Caco-2 (cell line): Measurements from ENCODE around the gene SLC38A8. TPM values are rescaled to one million over a fixed set of nuclear protein-coding genes. Genes with fewer than 3 reads are reported as not detected.

Source experiments
- BruUV-seq: library from RNA; stranded (reverse); fragments of 400-500 nt; replicated peaks from 2 replicates; lab custom pipeline; 2021; lab: Mats Ljungman, UMichigan
- CTCF ChIA-PET: fragments of 300-600 bp; sonication (Branson Sonifier 250); formaldehyde crosslinking; loops from one replicate; lab custom pipeline; 2022; ENCODE audit warnings: antibody characterized with exemption; lab: Charles Lee
- POLR2A ChIA-PET: fragments of 300-600 bp; sonication (Branson Sonifier 250); formaldehyde crosslinking; loops from one replicate; lab custom pipeline; 2022; ENCODE audit warnings: antibody characterized with exemption; lab: Charles Lee
- DNase-seq, 2 experiments: peaks; one replicate each; pipeline versions ENCODE4 v3.0.0 to v3.0.0-alpha.2; 2020 to 2022
- H3K27me3 ChIP-seq: replicated peaks from 2 replicates; pipeline ENCODE4 v1.6.0; 2011; ENCODE audit warnings: low read length; ENCODE audit not compliant: control insufficient read depth, insufficient read depth
- H3K36me3 ChIP-seq: 2 replicates; pipeline ENCODE4 v1.5.1; 2011; ENCODE audit warnings: low read length; ENCODE audit not compliant: control insufficient read depth, insufficient read depth
- H3K4me1 ChIP-seq: fragments of 250-450 bp; sonication (Bioruptor Pico); 2 replicates; pipeline ENCODE4 v1.5.1; 2020; ENCODE audit warnings: mild to moderate bottlenecking
- H3K4me3 ChIP-seq: 2 replicates; pipeline ENCODE4 v1.5.1; 2011; ENCODE audit warnings: low read depth, mild to moderate bottlenecking, control low read depth, low read length
- H3K9me3 ChIP-seq: fragments of 250-450 bp; sonication (Bioruptor Pico); 2 replicates; pipeline ENCODE4 v1.5.1; 2020; ENCODE audit warnings: mild to moderate bottlenecking, moderate library complexity
- H3K27ac Mint-ChIP-seq: one replicate; pipeline ENCODE4 v1.8.0; 2022; ENCODE audit warnings: mixed read lengths; ENCODE audit not compliant: unreplicated experiment
- H3K27me3 Mint-ChIP-seq: one replicate; pipeline ENCODE4 v1.8.0; 2022; ENCODE audit warnings: mixed read lengths; ENCODE audit not compliant: insufficient read depth, unreplicated experiment
- H3K36me3 Mint-ChIP-seq: one replicate; pipeline ENCODE4 v1.8.0; 2022; ENCODE audit warnings: mild to moderate bottlenecking, mixed read lengths; ENCODE audit not compliant: insufficient read depth, unreplicated experiment
- H3K4me1 Mint-ChIP-seq: one replicate; pipeline ENCODE4 v1.8.0; 2022; ENCODE audit warnings: low read depth, mixed read lengths; ENCODE audit not compliant: unreplicated experiment
- H3K4me3 Mint-ChIP-seq: one replicate; pipeline ENCODE4 v1.8.0; 2022; ENCODE audit warnings: mild to moderate bottlenecking, moderate library complexity, mixed read lengths; ENCODE audit not compliant: unreplicated experiment
- H3K9me3 Mint-ChIP-seq: one replicate; pipeline ENCODE4 v1.8.0; 2022; ENCODE audit warnings: mixed read lengths; ENCODE audit not compliant: unreplicated experiment
- intact Hi-C: fragments of 100-400 bp; cut with micrococcal nuclease; formaldehyde crosslinking; loops from one replicate; pipeline ENCODE4 v1.10.0; 2022; ENCODE audit not compliant: unreplicated experiment
- total RNA-seq: library from RNA; stranded (reverse); gene quantifications from 2 replicates; pipeline ENCODE4 v1.2.3, GENCODE V29; 2022
- TF ChIP-seq, protein P1 (sequence below), 2 experiments: fragments of 200-600 bp in 1 of 2; IDR thresholded peaks; 1 replicate in 1 of 2; 2 replicates in 1 of 2; pipeline versions ENCODE4 v1.5.1 to v1.8.0; 2011 to 2022; ENCODE audit warnings: antibody characterized with exemption in 1 of 2, control low read depth in 1 of 2, inconsistent platforms in 1 of 2, low read depth in 1 of 2, low read length in 1 of 2, mild to moderate bottlenecking in 1 of 2, moderate library complexity in 1 of 2; ENCODE audit not compliant: insufficient read depth in 1 of 2, severe bottlenecking in 1 of 2, unreplicated experiment in 1 of 2

Gene SLC38A8
- total RNA-seq, 1 experiment from 2014 or later, result 0.79 TPM

DNA sequence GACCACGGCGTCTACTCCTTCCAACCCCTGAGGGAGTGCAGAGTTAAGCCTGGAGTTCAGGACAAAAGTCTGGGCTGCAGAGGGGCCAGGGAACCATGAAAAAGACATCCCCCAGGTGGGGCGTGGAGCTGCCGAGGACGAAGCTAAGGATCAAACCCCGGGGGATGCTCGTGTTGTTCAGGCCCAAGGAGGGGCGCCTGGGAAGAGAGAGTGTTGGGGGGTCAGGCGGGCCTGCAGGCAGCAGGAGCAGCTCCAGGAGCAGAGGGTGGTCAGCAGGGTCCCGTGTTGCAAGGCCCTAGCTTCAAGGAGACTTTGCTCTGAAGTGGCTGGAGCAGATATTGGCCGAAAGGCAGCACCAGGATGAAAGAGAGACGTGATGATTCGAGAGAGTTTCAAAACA, 47.9 kb downstream of the SLC38A8 start:
- H3K27me3 Mint-ChIP-seq, result peaks cover 6% of the 10 kb centered on the region
- ChIA-PET CTCF (no interaction called here), POLR2A (no interaction called here)
- no peak for DNase-seq
- H3K27ac Mint-ChIP-seq, result no peak overlapping the region
- H3K4me3 Mint-ChIP-seq, result no peak overlapping the region
- Histone ChIP-seq H3K36me3 (no peaks in the 10 kb centered on the region), H3K4me1 (no peaks in the 10 kb centered on the region), H3K4me3 (no peak overlapping the region), H3K27me3 (no peaks in the 10 kb centered on the region), H3K9me3 (0 out of 2 replicates have a peak, but pooled peaks cover 4% of the 10 kb centered on the region)
- no peaks in the 10 kb centered on the region for H3K4me1 Mint-ChIP-seq
- no peaks in the 10 kb centered on the region for H3K9me3 Mint-ChIP-seq
- intact Hi-C loops, result no loop called here
- BruUV-seq, result no TSS peak
- no peaks in the 10 kb centered on the region for H3K36me3 Mint-ChIP-seq
- TF ChIP-seq, protein P1, sequence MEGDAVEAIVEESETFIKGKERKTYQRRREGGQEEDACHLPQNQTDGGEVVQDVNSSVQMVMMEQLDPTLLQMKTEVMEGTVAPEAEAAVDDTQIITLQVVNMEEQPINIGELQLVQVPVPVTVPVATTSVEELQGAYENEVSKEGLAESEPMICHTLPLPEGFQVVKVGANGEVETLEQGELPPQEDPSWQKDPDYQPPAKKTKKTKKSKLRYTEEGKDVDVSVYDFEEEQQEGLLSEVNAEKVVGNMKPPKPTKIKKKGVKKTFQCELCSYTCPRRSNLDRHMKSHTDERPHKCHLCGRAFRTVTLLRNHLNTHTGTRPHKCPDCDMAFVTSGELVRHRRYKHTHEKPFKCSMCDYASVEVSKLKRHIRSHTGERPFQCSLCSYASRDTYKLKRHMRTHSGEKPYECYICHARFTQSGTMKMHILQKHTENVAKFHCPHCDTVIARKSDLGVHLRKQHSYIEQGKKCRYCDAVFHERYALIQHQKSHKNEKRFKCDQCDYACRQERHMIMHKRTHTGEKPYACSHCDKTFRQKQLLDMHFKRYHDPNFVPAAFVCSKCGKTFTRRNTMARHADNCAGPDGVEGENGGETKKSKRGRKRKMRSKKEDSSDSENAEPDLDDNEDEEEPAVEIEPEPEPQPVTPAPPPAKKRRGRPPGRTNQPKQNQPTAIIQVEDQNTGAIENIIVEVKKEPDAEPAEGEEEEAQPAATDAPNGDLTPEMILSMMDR (IDR thresholded peaks at IDR 0.05; ENCODE audit: insufficient read depth in 1 of 2, low read depth in 1 of 2, low read length in 1 of 2, severe bottlenecking in 1 of 2, unreplicated experiment in 1 of 2), result no peak

DNA sequence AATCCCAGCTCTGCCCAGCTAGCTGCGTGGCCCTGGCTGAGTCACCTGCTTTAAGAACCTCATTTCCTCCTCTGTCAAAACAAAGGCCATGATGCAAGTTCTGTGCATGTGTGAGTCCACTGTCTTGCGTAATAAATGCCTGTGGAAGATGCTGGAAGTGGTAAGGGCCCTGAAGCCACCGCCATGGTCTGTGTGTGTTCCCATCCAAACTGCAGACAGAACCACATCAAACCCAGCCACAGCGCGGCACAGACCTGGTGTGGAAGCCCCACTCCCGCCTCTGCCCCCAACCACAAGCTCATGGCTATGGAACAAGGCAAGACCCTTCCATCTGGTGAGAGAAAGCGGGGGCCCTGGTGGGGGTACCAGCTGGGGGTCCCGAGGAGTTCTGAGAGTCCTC, 48.5 kb downstream of the SLC38A8 start:
- ChIA-PET POLR2A (no interaction called here), CTCF (interaction anchor here (0.5 kb wide), 1 partner anchor 224 kb away, joined by 4 read pairs; no protein-coding TSS in a partner anchor)
- TF ChIP-seq, protein P1 (IDR thresholded peaks at IDR 0.05; ENCODE audit: insufficient read depth in 1 of 2, low read depth in 1 of 2, low read length in 1 of 2, severe bottlenecking in 1 of 2, unreplicated experiment in 1 of 2), result no peak
- H3K27me3 Mint-ChIP-seq, result peaks cover 12% of the 10 kb centered on the region
- Histone ChIP-seq H3K36me3 (no peaks in the 10 kb centered on the region), H3K9me3 (0 out of 2 replicates have a peak, but pooled peaks cover 4% of the 10 kb centered on the region), H3K4me3 (no peak overlapping the region), H3K27me3 (no peaks in the 10 kb centered on the region), H3K4me1 (no peaks in the 10 kb centered on the region)
- intact Hi-C loops, result no loop called here
- H3K36me3 Mint-ChIP-seq, result no peaks in the 10 kb centered on the region
- BruUV-seq, result no TSS peak
- peak overlapping the region; percentile 9 for H3K27ac Mint-ChIP-seq
- no peak overlapping the region for H3K4me3 Mint-ChIP-seq
- H3K9me3 Mint-ChIP-seq, result no peaks in the 10 kb centered on the region
- DNase-seq, result peak in 1 of 2 experiments; percentile 36
- no peaks in the 10 kb centered on the region for H3K4me1 Mint-ChIP-seq

DNA sequence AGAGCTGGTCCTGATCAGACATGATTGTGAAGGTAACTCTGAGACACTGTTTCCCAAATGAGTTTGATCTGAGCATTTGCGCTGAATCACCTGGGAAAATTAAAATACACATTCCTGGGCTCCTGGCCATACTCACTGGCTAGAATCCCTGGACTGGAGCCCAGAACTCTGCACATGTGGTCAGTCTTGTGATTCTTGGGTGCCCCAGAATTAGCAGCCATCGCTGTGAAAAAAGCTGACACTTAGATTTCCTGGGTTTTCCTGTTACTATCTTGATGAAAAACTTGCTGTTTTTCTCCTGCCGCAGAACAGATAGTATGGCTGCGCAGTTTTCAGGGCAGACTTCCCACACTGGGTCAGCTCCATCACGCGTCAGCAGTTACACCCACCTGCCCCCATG, 50.0 kb downstream of the SLC38A8 start:
- H3K4me3 ChIP-seq, result no peak overlapping the region
- ChIA-PET POLR2A (no interaction called here), CTCF (no interaction called here)
- 0 out of 2 replicates have a peak, but pooled peaks cover 4% of the 10 kb centered on the region for H3K9me3 ChIP-seq
- BruUV-seq, result no TSS peak
- DNase-seq, result no peak
- no peaks in the 10 kb centered on the region for H3K4me1 Mint-ChIP-seq
- H3K36me3 Mint-ChIP-seq, result no peaks in the 10 kb centered on the region
- H3K4me3 Mint-ChIP-seq, result no peak overlapping the region
- TF ChIP-seq, protein P1 (IDR thresholded peaks at IDR 0.05; ENCODE audit: insufficient read depth in 1 of 2, low read depth in 1 of 2, low read length in 1 of 2, severe bottlenecking in 1 of 2, unreplicated experiment in 1 of 2), result no peak
- no peaks in the 10 kb centered on the region for H3K4me1 ChIP-seq
- H3K27me3 ChIP-seq, result no peaks in the 10 kb centered on the region
- intact Hi-C loops, result no loop called here
- no peak overlapping the region for H3K27ac Mint-ChIP-seq
- no peaks in the 10 kb centered on the region for H3K36me3 ChIP-seq
- H3K9me3 Mint-ChIP-seq, result no peaks in the 10 kb centered on the region
- H3K27me3 Mint-ChIP-seq, result peaks cover 24% of the 10 kb centered on the region
